Esophagus (tissue), 2 donors: ENCODE measurements around the gene SHISA2. TPM values are rescaled to one million over a fixed set of nuclear protein-coding genes. Genes with fewer than 3 reads are reported as not detected.
"Not testable (repeated sequence)": the region's sequence is repeated elsewhere in the genome, so short reads cannot be mapped to it uniquely, and the experiment has no call there.

Experiments
- H3K27ac ChIP-seq, 2 donors: one replicate each; pipeline ENCODE4 v1.5.1; 2013; ENCODE audit warnings: low read depth in 2 of 2, mild to moderate bottlenecking in 2 of 2, inconsistent platforms in 1 of 2, low read length in 1 of 2, moderate library complexity in 1 of 2
- H3K27me3 ChIP-seq, 2 donors: one replicate each; pipeline ENCODE4 v1.6.1; 2013; ENCODE audit warnings: low read length in 2 of 2, control low read depth in 1 of 2, mild to moderate bottlenecking in 1 of 2; ENCODE audit not compliant: insufficient read depth in 2 of 2, control insufficient read depth in 1 of 2
- H3K36me3 ChIP-seq, 2 donors: one replicate each; pipeline ENCODE4 v1.6.1; 2013; ENCODE audit warnings: low read length in 1 of 2; ENCODE audit not compliant: control insufficient read depth in 2 of 2, insufficient read depth in 2 of 2
- H3K4me1 ChIP-seq, 2 donors: one replicate each; pipeline ENCODE4 v1.6.1; 2013; ENCODE audit warnings: low read length in 1 of 2; ENCODE audit not compliant: control insufficient read depth in 2 of 2, insufficient read depth in 2 of 2
- H3K4me3 ChIP-seq, 2 donors: one replicate each; pipeline ENCODE4 v1.5.1; 2013; ENCODE audit warnings: low read length in 2 of 2, mild to moderate bottlenecking in 2 of 2, low read depth in 1 of 2, moderate library complexity in 1 of 2
- H3K9me3 ChIP-seq, 2 donors: one replicate each; pipeline ENCODE4 v1.6.1; 2013; ENCODE audit warnings: mild to moderate bottlenecking in 2 of 2, low read depth in 1 of 2, low read length in 1 of 2, moderate library complexity in 1 of 2; ENCODE audit not compliant: control insufficient read depth in 2 of 2, insufficient read depth in 1 of 2
- WGBS, 2 donors: extraction: QIAGEN DNeasy Blood & Tissue Kit; methylation state at CpG; one replicate each; pipeline ENCODE4 v1.1.7; 2013; 5-methylcytosine and 5-hydroxymethylcytosine counted together
- polyA plus RNA-seq, 2 donors: library from polyadenylated mRNA; stranded (reverse); fragments of 200-250 nt; gene quantifications; one replicate each; pipeline ENCODE4 v1.2.3, GENCODE V29; 2013
- donor health status: healthy with polysubstance abuse.
- donor health status: Bipolar disorder and iron deficiency.

The SHISA2 gene
- polyA plus RNA-seq = under 1 TPM; 0.04 to 0.06 TPM

- WGBS, 2 donors = 1 to 2% methylated on average over 56 to 71 of the region's 72 CpGs
- Histone ChIP-seq H3K9me3 (no peaks in the 10 kb centered on the region), H3K27me3 (peaks cover 4 to 10% of the 10 kb centered on the region in 2 donors), H3K27ac (no peak within 1 kb of the TSS), H3K4me1 (peaks cover 0 to 13% of the 10 kb centered on the region in 2 donors), H3K4me3 (peak within 1 kb of the TSS; percentile 33 to 42), H3K36me3 (no peaks in the 10 kb centered on the region)
These were observed at the start of gene SHISA2 for GRCh38 chr13:26051657-26052311. TSS of gene SHISA2 (minus strand) at chr13:26052016. CDS start at chr13:26050975, 1,041 bp downstream.

GRCh38 chr13:26095846-26096610 is 44.2 kb upstream of the SHISA2 start:
- Histone ChIP-seq H3K9me3 (peaks cover 0 to 2% of the 10 kb centered on the region in 2 donors), H3K27me3 (no peaks in the 10 kb centered on the region), H3K27ac (no peak overlapping the region), H3K36me3 (no peaks in the 10 kb centered on the region), H3K4me1 (no peaks in the 10 kb centered on the region), H3K4me3 (no peak overlapping the region)
- 70 to 75% methylated on average over 14 of the region's 14 CpGs for WGBS, 2 donors

- no peak overlapping the region for H3K4me3 ChIP-seq
- H3K4me1 ChIP-seq = no peaks in the 10 kb centered on the region
- peaks cover 0 to 2% of the 10 kb centered on the region in 2 donors for H3K9me3 ChIP-seq
- no peaks in the 10 kb centered on the region for H3K36me3 ChIP-seq
- no peaks in the 10 kb centered on the region for H3K27me3 ChIP-seq
- H3K27ac ChIP-seq = no peak overlapping the region
- 15 to 19% methylated on average over 1 of the region's 1 CpG for WGBS, 2 donors
These were observed 43.5 kb upstream of the SHISA2 start for GRCh38 chr13:26095338-26095737.

GRCh38 chr13:26076821-26077220 is 25.0 kb upstream of the SHISA2 start:
- 82 to 85% methylated on average over 5 of the region's 5 CpGs for WGBS, 2 donors
- H3K36me3 ChIP-seq = not testable (repeated sequence)

GRCh38 chr13:26075498-26075897 is 23.7 kb upstream of the SHISA2 start:
- peaks cover 0 to 2% of the 10 kb centered on the region in 2 donors for H3K9me3 ChIP-seq

More at GRCh38 chr13:26076821-26077220, 25.0 kb upstream of the SHISA2 start:
- H3K27me3 ChIP-seq, H3K27ac ChIP-seq, H3K4me1 ChIP-seq, H3K9me3 ChIP-seq, H3K4me3 ChIP-seq: not testable (repeated sequence)

GRCh38 chr13:26074706-26075105 is 22.9 kb upstream of the SHISA2 start:
- no peaks in the 10 kb centered on the region for H3K4me1 ChIP-seq
- H3K36me3 ChIP-seq = no peaks in the 10 kb centered on the region
- WGBS, 2 donors = 15 to 30% methylated on average over 16 of the region's 16 CpGs
- no peak overlapping the region for H3K27ac ChIP-seq
- H3K27me3 ChIP-seq = no peaks in the 10 kb centered on the region
- no peaks in the 10 kb centered on the region for H3K9me3 ChIP-seq
- H3K4me3 ChIP-seq = no peak overlapping the region

More at GRCh38 chr13:26075498-26075897, 23.7 kb upstream of the SHISA2 start:
- H3K27me3 ChIP-seq = no peaks in the 10 kb centered on the region
- no peak overlapping the region for H3K4me3 ChIP-seq
- H3K27ac ChIP-seq = no peak overlapping the region
- H3K4me1 ChIP-seq = no peaks in the 10 kb centered on the region
- 53% methylated on average over 6 of the region's 6 CpGs for WGBS, 2 donors
- H3K36me3 ChIP-seq = no peaks in the 10 kb centered on the region

GRCh38 chr13:26072335-26072734 is 20.5 kb upstream of the SHISA2 start:
- not testable (repeated sequence) for H3K4me1 ChIP-seq, H3K4me3 ChIP-seq, H3K27me3 ChIP-seq, H3K9me3 ChIP-seq, H3K36me3 ChIP-seq, H3K27ac ChIP-seq
- WGBS, 2 donors = 13 to 14% methylated on average over 4 to 5 of the region's 7 CpGs

- Histone ChIP-seq H3K36me3 (no peaks in the 10 kb centered on the region), H3K4me3 (no peak overlapping the region), H3K4me1 (no peaks in the 10 kb centered on the region), H3K27ac (no peak overlapping the region), H3K27me3 (no peaks in the 10 kb centered on the region), H3K9me3 (no peaks in the 10 kb centered on the region)
- 84% methylated on average over 2 of the region's 2 CpGs for WGBS, 2 donors
These were observed 19.9 kb upstream of the SHISA2 start for GRCh38 chr13:26071691-26072090.

GRCh38 chr13:26069642-26070041 is 17.8 kb upstream of the SHISA2 start:
- WGBS, 2 donors = 80% methylated on average over 8 of the region's 8 CpGs
- not testable (repeated sequence) for H3K27me3 ChIP-seq, H3K4me3 ChIP-seq, H3K36me3 ChIP-seq, H3K27ac ChIP-seq, H3K4me1 ChIP-seq, H3K9me3 ChIP-seq

GRCh38 chr13:26068372-26068771 is 16.6 kb upstream of the SHISA2 start:
- not testable (repeated sequence) for H3K4me1 ChIP-seq, H3K27ac ChIP-seq, H3K27me3 ChIP-seq, H3K36me3 ChIP-seq, H3K4me3 ChIP-seq, H3K9me3 ChIP-seq
- WGBS, 2 donors = 97 to 98% methylated on average over 2 of the region's 2 CpGs
